Astrocyte of the cerebellum (primary cell): ENCODE measurements around the gene CFAP61.
A peak's percentile ranks its signal among the peaks of the same experiment; 100 is the strongest.
"Not testable (repeated sequence)": the region's sequence is repeated elsewhere in the genome, so short reads cannot be mapped to it uniquely, and the experiment has no call there.

Source experiments
- DNase-seq: peaks from one replicate; pipeline ENCODE4 v3.0.0-alpha.2; 2011; ENCODE audit warnings: low read depth
- H3K4me3 ChIP-seq: 2 replicates; pipeline ENCODE4 v1.5.1; 2011; ENCODE audit warnings: mild to moderate bottlenecking, low read depth, low read length, moderate library complexity
- in situ Hi-C: cut with HindIII; loops from 2 replicates; pipeline ENCODE4 v1.10.0; 2017; ENCODE audit warnings: low sequenced_read_pairs
- TF ChIP-seq, protein P1 (sequence below): IDR thresholded peaks from 2 replicates; pipeline ENCODE4 v1.5.1; 2012; ENCODE audit warnings: low read length, low read depth, moderate library complexity, mild to moderate bottlenecking; ENCODE audit errors: missing control alignments

Gene CFAP61

DNA sequence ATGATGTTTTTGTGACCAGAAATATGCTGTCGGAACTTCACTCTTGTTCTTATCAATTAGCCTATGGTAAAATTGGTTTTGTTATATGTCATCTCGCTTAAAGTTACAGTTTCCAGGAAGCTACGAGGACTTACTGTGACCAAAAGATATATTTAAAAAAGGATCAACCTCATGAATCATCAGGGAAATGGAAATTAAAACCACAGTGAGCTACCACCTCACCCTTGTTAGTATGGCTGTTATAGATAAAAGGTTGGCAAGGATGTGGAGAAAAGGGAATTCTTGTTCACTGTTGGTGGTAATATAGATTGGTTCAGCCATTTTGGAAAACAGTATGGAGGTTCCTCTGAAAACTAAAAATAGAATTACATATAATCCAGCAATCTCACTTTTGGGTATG lies 301.2 kb downstream of the CFAP61 start:
- DNase-seq = no peak
- in situ Hi-C loops = loop anchor here (25.0 kb wide), 1 partner anchor 209 kb away; no protein-coding TSS in a partner anchor
- TF ChIP-seq, protein P1, sequence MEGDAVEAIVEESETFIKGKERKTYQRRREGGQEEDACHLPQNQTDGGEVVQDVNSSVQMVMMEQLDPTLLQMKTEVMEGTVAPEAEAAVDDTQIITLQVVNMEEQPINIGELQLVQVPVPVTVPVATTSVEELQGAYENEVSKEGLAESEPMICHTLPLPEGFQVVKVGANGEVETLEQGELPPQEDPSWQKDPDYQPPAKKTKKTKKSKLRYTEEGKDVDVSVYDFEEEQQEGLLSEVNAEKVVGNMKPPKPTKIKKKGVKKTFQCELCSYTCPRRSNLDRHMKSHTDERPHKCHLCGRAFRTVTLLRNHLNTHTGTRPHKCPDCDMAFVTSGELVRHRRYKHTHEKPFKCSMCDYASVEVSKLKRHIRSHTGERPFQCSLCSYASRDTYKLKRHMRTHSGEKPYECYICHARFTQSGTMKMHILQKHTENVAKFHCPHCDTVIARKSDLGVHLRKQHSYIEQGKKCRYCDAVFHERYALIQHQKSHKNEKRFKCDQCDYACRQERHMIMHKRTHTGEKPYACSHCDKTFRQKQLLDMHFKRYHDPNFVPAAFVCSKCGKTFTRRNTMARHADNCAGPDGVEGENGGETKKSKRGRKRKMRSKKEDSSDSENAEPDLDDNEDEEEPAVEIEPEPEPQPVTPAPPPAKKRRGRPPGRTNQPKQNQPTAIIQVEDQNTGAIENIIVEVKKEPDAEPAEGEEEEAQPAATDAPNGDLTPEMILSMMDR = no peak
- H3K4me3 ChIP-seq = no peak overlapping the region

DNA sequence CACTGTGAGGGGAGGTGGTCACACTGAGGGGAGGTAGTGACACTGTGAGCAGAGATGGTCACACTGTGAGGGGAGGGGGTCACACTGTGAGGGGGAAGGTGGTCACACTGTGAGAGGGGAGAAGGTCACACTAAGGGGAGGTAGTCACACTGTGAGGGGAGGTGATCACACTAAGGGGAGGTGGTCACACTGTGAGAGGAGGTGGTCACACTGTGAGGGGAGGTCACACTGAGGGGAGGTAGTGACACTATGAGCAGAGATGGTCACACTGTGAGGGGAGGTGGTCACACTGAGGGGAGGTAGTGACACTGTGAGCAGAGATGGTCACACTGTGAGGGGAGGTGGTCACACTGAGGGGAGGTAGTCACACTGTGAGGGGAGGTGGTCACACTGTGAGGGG lies 303.2 kb downstream of the CFAP61 start:
- not testable (repeated sequence) for H3K4me3 ChIP-seq, DNase-seq
- in situ Hi-C loops = loop anchor here (25.0 kb wide), 1 partner anchor 207 kb away; no protein-coding TSS in a partner anchor

DNA sequence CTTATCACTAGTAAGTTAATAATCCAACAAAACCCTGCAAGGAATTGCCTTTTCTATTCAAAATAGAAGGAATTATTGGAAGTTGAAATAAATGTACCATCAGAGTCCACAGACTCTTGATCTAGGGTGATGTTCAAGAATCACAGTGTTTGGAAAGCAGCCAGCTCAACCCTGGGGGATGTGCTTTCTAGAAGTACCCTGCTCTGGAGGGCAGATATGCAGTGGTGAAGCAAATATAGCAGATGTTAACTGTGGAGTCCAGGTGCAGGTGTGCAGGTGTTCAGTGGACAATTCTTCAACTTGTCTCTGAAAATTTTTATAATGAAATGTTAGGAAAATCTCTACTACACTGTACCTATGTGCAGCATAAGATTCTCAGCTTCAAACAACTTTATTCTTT lies 306.5 kb downstream of the CFAP61 start:
- H3K4me3 ChIP-seq = no peak overlapping the region
- in situ Hi-C loops = loop anchor here (25.0 kb wide), 1 partner anchor 204 kb away; no protein-coding TSS in a partner anchor
- TF ChIP-seq, protein P1 = no peak
- DNase-seq = no peak

DNA sequence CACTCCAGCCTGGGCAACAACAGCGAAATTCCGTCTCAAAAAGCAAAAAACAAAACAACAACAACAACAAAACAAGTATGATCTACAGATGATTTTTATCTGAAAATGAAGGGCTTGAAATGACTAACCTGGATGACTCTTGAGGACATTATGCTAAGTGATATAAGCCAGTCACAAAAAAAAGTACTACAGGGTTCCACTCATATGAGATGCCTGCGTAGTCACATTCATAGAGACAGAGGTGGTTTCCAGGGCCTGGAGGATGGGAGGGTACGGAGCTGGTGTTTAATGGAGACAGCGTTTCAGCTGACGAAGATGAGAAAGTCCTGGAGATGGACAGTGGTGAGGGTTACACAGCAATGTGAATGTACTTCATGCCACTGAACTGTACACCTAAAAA lies 307.3 kb downstream of the CFAP61 start:
- TF ChIP-seq, protein P1 = no peak
- H3K4me3 ChIP-seq = no peak overlapping the region
- DNase-seq = no peak
- in situ Hi-C loops = loop anchor here (25.0 kb wide), 1 partner anchor 203 kb away; no protein-coding TSS in a partner anchor

DNA sequence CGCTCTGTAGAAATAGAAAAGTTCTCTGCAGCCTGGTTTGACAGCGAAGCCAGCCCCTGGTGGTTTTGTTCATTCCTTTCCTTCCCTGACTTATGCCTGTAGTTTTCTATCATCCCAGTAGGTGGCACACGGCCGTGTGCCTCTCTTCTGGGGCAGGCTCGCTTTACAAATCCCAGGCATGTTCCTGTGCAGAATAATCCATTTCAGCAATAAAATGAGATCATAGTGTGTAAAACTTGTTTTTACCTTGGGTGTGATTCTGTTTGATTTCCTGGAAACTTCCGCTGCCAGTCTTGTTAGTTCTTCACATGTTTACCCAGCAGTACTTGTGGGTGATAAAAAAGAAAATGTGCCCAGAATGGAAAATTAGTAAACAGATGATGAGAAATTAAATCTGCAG lies 308.1 kb downstream of the CFAP61 start:
- H3K4me3 ChIP-seq = no peak overlapping the region
- TF ChIP-seq, protein P1 = peak; percentile 94
- in situ Hi-C loops = loop anchor here (25.0 kb wide), 1 partner anchor 202 kb away; no protein-coding TSS in a partner anchor
- DNase-seq = peak; percentile 33

DNA sequence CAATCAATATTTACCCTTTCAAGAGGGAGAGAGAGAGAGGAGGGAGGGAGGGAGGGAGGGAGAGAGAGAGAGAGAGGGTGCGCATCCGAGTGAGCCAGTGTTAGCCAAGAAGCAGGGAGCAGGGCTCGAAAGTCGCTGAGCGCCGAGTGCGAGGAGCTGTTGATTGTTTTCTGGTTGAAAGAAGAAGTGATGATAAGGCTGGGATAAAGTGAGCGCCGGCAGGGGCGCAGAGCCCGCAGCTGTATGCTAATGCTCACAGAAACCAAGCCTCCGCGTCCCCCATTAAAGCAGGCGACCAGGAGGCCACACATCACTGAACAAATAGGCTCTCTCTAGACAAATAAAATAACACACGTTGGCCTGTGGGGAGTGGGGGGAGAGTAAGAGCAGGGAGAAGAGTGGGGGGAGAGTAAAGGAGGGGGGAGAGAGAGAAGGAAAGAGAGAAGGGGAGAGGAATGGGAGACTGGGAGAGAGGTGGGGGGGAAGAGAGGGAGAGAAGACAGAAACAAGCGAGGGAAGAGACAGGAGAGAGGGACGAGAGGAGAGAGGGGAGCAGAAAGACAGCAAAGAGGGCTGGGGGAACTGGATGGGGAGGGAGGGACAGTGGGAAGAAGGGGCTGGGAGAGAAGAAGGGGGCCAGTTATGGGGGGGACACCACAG lies 310.6 kb downstream of the CFAP61 start:
- TF ChIP-seq, protein P1 = no peak
- in situ Hi-C loops = loop anchor here (25.0 kb wide), 1 partner anchor 199 kb away; no protein-coding TSS in a partner anchor
- no peak overlapping the region for H3K4me3 ChIP-seq
- no peak for DNase-seq

DNA sequence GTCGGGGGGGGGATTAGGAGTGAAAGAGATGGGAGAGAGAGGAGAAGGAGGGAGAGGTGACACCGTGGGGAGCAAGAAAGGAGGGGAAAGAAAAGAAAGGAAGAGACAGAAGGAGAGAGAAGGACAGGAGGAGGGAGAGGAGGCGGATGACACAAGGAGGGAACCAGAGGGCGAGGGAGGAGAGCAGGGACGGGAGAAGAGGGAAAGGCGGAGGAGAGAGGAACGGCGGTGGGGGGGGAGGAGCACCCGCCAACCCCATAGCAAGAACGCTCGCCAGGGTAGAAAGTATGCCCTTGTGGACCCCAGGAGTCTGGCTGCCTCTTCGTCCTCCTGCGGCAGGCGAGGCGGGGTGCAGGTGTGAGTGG lies 311.1 kb downstream of the CFAP61 start:
- DNase-seq = no peak
- H3K4me3 ChIP-seq = no peak overlapping the region
- in situ Hi-C loops = loop anchor here (25.0 kb wide), 1 partner anchor 199 kb away; no protein-coding TSS in a partner anchor

More for the DNA sequence above, 311.1 kb downstream of the CFAP61 start:
- TF ChIP-seq, protein P1 = no peak
